WTC11 (cell line): Measurements from ENCODE around the gene CISD2. TPM values are rescaled to one million over a fixed set of nuclear protein-coding genes. Genes with fewer than 3 reads are reported as not detected.

Experiments
- ATAC-seq: fragments of 200-7000 bp; cut with Tn5 transposase; 2 replicates; pipeline ENCODE4 v1.10.0; 2021; ENCODE audit warnings: mild to moderate bottlenecking, moderate library complexity
- CTCF ChIA-PET: fragments of 300-600 bp; sonication (Branson Sonifier 250); formaldehyde crosslinking; loops from one replicate; lab custom pipeline; 2021; ENCODE audit warnings: antibody characterized with exemption; lab: Charles Lee
- POLR2A ChIA-PET: fragments of 350-600 bp; sonication (Branson Sonifier 250); formaldehyde crosslinking; loops from one replicate; lab custom pipeline; 2021; ENCODE audit warnings: antibody characterized with exemption; lab: Charles Lee
- DNase-seq: peaks from one replicate; pipeline ENCODE4 v3.0.0; 2021; ENCODE audit warnings: low spot score
- H3K27ac Mint-ChIP-seq: 2 replicates; pipeline ENCODE4 v1.8.0; 2021; ENCODE audit warnings: mixed read lengths
- H3K27me3 Mint-ChIP-seq: 2 replicates; pipeline ENCODE4 v1.8.0; 2021; ENCODE audit warnings: low read depth, mild to moderate bottlenecking, moderate library complexity, mixed read lengths
- H3K36me3 Mint-ChIP-seq: 2 replicates; pipeline ENCODE4 v1.8.0; 2021; ENCODE audit warnings: mixed read lengths
- H3K4me1 Mint-ChIP-seq: 2 replicates; pipeline ENCODE4 v1.8.0; 2022; ENCODE audit warnings: mixed read lengths
- H3K4me3 Mint-ChIP-seq: 2 replicates; pipeline ENCODE4 v1.8.0; 2021; ENCODE audit warnings: mild to moderate bottlenecking, moderate library complexity, mixed read lengths
- H3K9me3 Mint-ChIP-seq: 2 replicates; pipeline ENCODE4 v1.8.0; 2021; ENCODE audit warnings: mixed read lengths
- ATF1 ChIP-seq: sonication (generic); formaldehyde crosslinking; IDR thresholded peaks from 2 replicates; pipeline ENCODE4 v1.8.1; 2023; ENCODE audit warnings: mild to moderate bottlenecking, moderate library complexity, missing genetic modification reagents
- ATF2 ChIP-seq: sonication (generic); formaldehyde crosslinking; IDR thresholded peaks from 2 replicates; pipeline ENCODE4 v1.8.1; 2022; ENCODE audit warnings: low read depth, missing genetic modification reagents, borderline replicate concordance
- ERG ChIP-seq: fragments of 250-450 bp; sonication (Bioruptor Pico); IDR thresholded peaks from 2 replicates; pipeline ENCODE4 v1.8.0; 2021; ENCODE audit warnings: mild to moderate bottlenecking
- ESRRA ChIP-seq: sonication (generic); formaldehyde crosslinking; IDR thresholded peaks from 2 replicates; pipeline ENCODE4 v1.8.1; 2022; ENCODE audit warnings: mild to moderate bottlenecking, missing genetic modification reagents, borderline replicate concordance
- FOXJ3 ChIP-seq: sonication (generic); formaldehyde crosslinking; IDR thresholded peaks from 2 replicates; pipeline ENCODE4 v1.9.0; 2021; ENCODE audit warnings: missing genetic modification reagents, mild to moderate bottlenecking, borderline replicate concordance
- HMGXB4 ChIP-seq: sonication (generic); formaldehyde crosslinking; IDR thresholded peaks from 2 replicates; pipeline ENCODE4 v1.8.1; 2023; ENCODE audit warnings: mild to moderate bottlenecking, moderate library complexity, missing genetic modification reagents
- IRF2 ChIP-seq: sonication (generic); formaldehyde crosslinking; IDR thresholded peaks from 2 replicates; pipeline ENCODE4 v1.8.0; 2022; ENCODE audit warnings: low read depth, missing genetic modification reagents, borderline replicate concordance
- MAX ChIP-seq: sonication (generic); formaldehyde crosslinking; IDR thresholded peaks from 2 replicates; pipeline ENCODE4 v1.8.0; 2022; ENCODE audit warnings: mild to moderate bottlenecking, missing genetic modification reagents
- OVOL2 ChIP-seq: fragments of 250-450 bp; sonication (Bioruptor Pico); IDR thresholded peaks from 2 replicates; pipeline ENCODE4 v1.9.0; 2021; ENCODE audit warnings: mild to moderate bottlenecking, borderline replicate concordance
- PREB ChIP-seq: sonication (generic); formaldehyde crosslinking; IDR thresholded peaks from 2 replicates; pipeline ENCODE4 v1.8.1; 2022; ENCODE audit warnings: mild to moderate bottlenecking, missing genetic modification reagents, moderate library complexity, borderline replicate concordance
- RORB ChIP-seq: fragments of 250-450 bp; sonication (Bioruptor Pico); IDR thresholded peaks from 2 replicates; pipeline ENCODE4 v1.9.0; 2021; ENCODE audit warnings: mild to moderate bottlenecking
- SMAD4 ChIP-seq: sonication (generic); formaldehyde crosslinking; IDR thresholded peaks from 2 replicates; pipeline ENCODE4 v1.8.0; 2022; ENCODE audit warnings: mild to moderate bottlenecking, missing genetic modification reagents
- STAT6 ChIP-seq: sonication (generic); formaldehyde crosslinking; conservative IDR thresholded peaks from 2 replicates; pipeline ENCODE4 v1.8.1; 2023; ENCODE audit warnings: mild to moderate bottlenecking, low read depth, missing genetic modification reagents, moderate library complexity
- TEAD1 ChIP-seq: sonication (generic); formaldehyde crosslinking; IDR thresholded peaks from 2 replicates; pipeline ENCODE4 v1.8.0; 2022; ENCODE audit warnings: mild to moderate bottlenecking, missing genetic modification reagents
- USF2 ChIP-seq: sonication (generic); formaldehyde crosslinking; IDR thresholded peaks from 2 replicates; pipeline ENCODE4 v1.8.1; 2023; ENCODE audit warnings: mild to moderate bottlenecking, missing genetic modification reagents, moderate library complexity
- ZMAT4 ChIP-seq: fragments of 250-450 bp; sonication (Bioruptor Pico); IDR thresholded peaks from 2 replicates; pipeline ENCODE4 v1.9.0; 2021; ENCODE audit warnings: mild to moderate bottlenecking
- ZNF138 ChIP-seq: sonication (generic); formaldehyde crosslinking; conservative IDR thresholded peaks from 2 replicates; pipeline ENCODE4 v1.8.1; 2022; ENCODE audit warnings: mild to moderate bottlenecking, moderate library complexity, missing genetic modification reagents
- ZNF232 ChIP-seq: sonication (generic); formaldehyde crosslinking; IDR thresholded peaks from 2 replicates; pipeline ENCODE4 v1.8.0; 2022; ENCODE audit warnings: mild to moderate bottlenecking, missing genetic modification reagents
- ZNF263 ChIP-seq: sonication (generic); formaldehyde crosslinking; IDR thresholded peaks from 2 replicates; pipeline ENCODE4 v1.8.1; 2022; ENCODE audit warnings: low read depth, mild to moderate bottlenecking, moderate library complexity, missing genetic modification reagents
- ZNF425 ChIP-seq: fragments of 250-450 bp; sonication (Bioruptor Pico); conservative IDR thresholded peaks from 2 replicates; pipeline ENCODE4 v1.9.0; 2021; ENCODE audit warnings: mild to moderate bottlenecking
- ZNF671 ChIP-seq: fragments of 250-450 bp; sonication (Bioruptor Pico); IDR thresholded peaks from 2 replicates; pipeline ENCODE4 v1.8.0; 2021; ENCODE audit warnings: mild to moderate bottlenecking
- total RNA-seq: library from RNA; stranded (reverse); gene quantifications from 3 replicates; pipeline ENCODE4 v1.2.3, GENCODE V29; 2021

CISD2 gene
- total RNA-seq, 1 experiment from 2014 or later: 30.0 TPM

- ATAC-seq (no peak), DNase-seq (no peak)
- H3K27me3 Mint-ChIP-seq: no peaks in the 10 kb centered on the region
- ChIA-PET CTCF (interaction anchor here (0.6 kb wide), 1 partner anchor 190 kb away, joined by 3 read pairs; no protein-coding TSS in a partner anchor), POLR2A (interaction anchor here (0.8 to 1.2 kb wide), 3 partner anchors 14 to 95 kb away, joined by 3 to 4 read pairs (median 3); partner anchors contain the start of gene CISD2)
- H3K27ac Mint-ChIP-seq: no peak overlapping the region
- no peak overlapping the region for H3K4me3 Mint-ChIP-seq
- H3K4me1 Mint-ChIP-seq: no peaks in the 10 kb centered on the region
- TF ChIP-seq ATF1 (CRISPR knock-in tag) (no peak), USF2 (no peak), FOXJ3 (no peak), TEAD1 (CRISPR knock-in tag) (no peak), ERG (CRISPR knock-in tag) (no peak), ZNF671 (CRISPR knock-in tag) (no peak), ZNF425 (CRISPR knock-in tag) (no peak)
- no peaks in the 10 kb centered on the region for H3K36me3 Mint-ChIP-seq
- H3K9me3 Mint-ChIP-seq: no peaks in the 10 kb centered on the region
Observed at GRCh38 chr4:102842367-102842766, 26.4 kb upstream of the CISD2 start.

- Mint-ChIP-seq H3K4me1 (no peaks in the 10 kb centered on the region), H3K36me3 (no peaks in the 10 kb centered on the region), H3K9me3 (no peaks in the 10 kb centered on the region), H3K27me3 (no peaks in the 10 kb centered on the region), H3K27ac (no peak overlapping the region), H3K4me3 (no peak overlapping the region)
- TF ChIP-seq IRF2 (CRISPR knock-in tag): no peak
- no peak for TF ChIP-seq ESRRA (CRISPR knock-in tag)
- TF ChIP-seq ATF2: no peak
- no peak for TF ChIP-seq RORB (CRISPR knock-in tag)
- no peak for TF ChIP-seq ZNF232 (CRISPR knock-in tag)
- no peak for TF ChIP-seq ZMAT4 (CRISPR knock-in tag)
- TF ChIP-seq PREB (CRISPR knock-in tag): no peak
- no peak for TF ChIP-seq STAT6
- no peak for TF ChIP-seq ZNF263
- no peak for TF ChIP-seq OVOL2 (CRISPR knock-in tag)
- no peak for TF ChIP-seq ZNF138
- TF ChIP-seq MAX (CRISPR knock-in tag): no peak
- no peak for TF ChIP-seq SMAD4 (CRISPR knock-in tag)
- no peak for TF ChIP-seq FOXJ3
- no peak for TF ChIP-seq HMGXB4 (CRISPR knock-in tag)
- ChIA-PET CTCF (no interaction called here), POLR2A (interaction anchor here (1.1 kb wide), 1 partner anchor 96 kb away, joined by 3 read pairs; no protein-coding TSS in a partner anchor)
- no peak for DNase-seq
- no peak for ATAC-seq
Observed at GRCh38 chr4:102843273-102843672, 25.5 kb upstream of the CISD2 start.
